ENCODE measurements around the gene BTF3.
"Not testable (repeated sequence)": the region's sequence is repeated elsewhere in the genome, so short reads cannot be mapped to it uniquely, and the experiment has no call there.

Gene BTF3

DNA sequence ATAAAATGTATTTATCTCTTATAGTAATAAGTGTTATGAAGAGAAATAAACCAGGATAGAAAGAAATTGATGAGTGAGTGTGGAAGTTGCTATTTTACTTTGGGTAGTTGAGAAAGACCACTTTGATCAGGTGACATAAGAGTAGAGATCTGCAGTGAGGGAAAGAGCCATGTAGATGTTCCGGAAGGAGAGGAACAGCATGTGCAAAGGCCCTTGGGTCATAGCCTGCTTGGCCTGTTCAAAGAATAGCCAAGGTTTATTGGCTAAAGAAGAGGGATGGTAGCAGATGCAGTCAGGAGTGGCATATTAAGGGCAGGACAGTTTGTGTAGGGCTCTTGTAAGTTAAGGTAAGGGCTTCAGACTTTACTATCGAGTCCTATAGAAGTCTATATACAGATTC lies 3.2 kb downstream of the BTF3 start:
- H3K4me3 ChIP-seq (replicated peaks; ENCODE audit: low read depth, low read length), result peak overlapping the region; percentile 95
- TF ChIP-seq, protein P1, sequence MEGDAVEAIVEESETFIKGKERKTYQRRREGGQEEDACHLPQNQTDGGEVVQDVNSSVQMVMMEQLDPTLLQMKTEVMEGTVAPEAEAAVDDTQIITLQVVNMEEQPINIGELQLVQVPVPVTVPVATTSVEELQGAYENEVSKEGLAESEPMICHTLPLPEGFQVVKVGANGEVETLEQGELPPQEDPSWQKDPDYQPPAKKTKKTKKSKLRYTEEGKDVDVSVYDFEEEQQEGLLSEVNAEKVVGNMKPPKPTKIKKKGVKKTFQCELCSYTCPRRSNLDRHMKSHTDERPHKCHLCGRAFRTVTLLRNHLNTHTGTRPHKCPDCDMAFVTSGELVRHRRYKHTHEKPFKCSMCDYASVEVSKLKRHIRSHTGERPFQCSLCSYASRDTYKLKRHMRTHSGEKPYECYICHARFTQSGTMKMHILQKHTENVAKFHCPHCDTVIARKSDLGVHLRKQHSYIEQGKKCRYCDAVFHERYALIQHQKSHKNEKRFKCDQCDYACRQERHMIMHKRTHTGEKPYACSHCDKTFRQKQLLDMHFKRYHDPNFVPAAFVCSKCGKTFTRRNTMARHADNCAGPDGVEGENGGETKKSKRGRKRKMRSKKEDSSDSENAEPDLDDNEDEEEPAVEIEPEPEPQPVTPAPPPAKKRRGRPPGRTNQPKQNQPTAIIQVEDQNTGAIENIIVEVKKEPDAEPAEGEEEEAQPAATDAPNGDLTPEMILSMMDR (IDR thresholded peaks at IDR 0.05; ENCODE audit: low read depth, low read length, missing control alignments), result no peak
- no peak for DNase-seq (ENCODE audit: extremely low read depth, low read depth)

DNA sequence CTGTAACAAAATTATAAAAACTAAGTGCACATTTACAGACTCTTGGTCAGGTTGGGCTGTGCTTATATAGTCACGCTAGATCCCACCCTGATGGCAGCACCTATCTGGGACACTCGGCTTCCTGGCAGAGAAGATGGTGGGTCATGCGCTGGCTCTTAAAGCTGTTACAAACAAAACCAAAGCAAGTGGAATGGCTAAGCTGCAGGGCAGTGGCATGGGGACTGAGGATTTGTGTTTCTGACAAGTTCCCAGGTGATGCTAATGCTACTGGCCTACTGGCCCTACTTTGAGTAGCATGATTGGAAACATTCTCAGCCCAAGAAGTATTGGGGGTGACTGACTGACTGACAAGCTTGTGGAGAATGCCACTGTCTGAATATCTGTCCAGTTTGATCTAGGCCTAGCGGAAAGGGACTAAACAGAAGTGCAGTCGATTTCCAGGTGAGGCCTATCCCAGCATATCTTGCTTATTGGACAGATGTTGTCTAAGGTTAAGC lies 8.3 kb downstream of the BTF3 start:
- no peak overlapping the region for H3K4me3 ChIP-seq (replicated peaks; ENCODE audit: low read depth, low read length)
- TF ChIP-seq, protein P1 (IDR thresholded peaks at IDR 0.05; ENCODE audit: low read depth, low read length, missing control alignments), result no peak
- no peak for DNase-seq (ENCODE audit: extremely low read depth, low read depth)

DNA sequence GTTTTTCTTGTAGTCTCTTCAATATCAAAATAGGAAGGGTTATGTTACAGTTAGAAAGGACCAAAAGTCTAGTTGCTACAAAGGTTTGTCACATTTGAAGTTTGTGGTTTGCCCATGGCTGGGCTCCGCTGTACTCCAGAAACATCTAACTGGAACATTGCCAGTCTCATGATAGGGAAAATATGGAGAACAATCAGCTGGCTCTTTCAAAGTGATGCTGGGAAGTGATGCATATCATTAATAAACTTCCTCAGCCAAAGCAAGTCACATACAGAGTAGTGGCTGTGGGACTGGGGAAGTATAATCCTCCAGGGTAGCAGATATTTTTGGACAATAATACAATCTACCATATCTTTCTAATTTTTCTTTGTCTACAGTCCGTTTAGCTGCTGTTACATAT lies 8.8 kb downstream of the BTF3 start:
- TF ChIP-seq, protein P1 (IDR thresholded peaks at IDR 0.05; ENCODE audit: low read depth, low read length, missing control alignments), result no peak
- H3K4me3 ChIP-seq (replicated peaks; ENCODE audit: low read depth, low read length), result no peak overlapping the region
- no peak for DNase-seq (ENCODE audit: extremely low read depth, low read depth)

DNA sequence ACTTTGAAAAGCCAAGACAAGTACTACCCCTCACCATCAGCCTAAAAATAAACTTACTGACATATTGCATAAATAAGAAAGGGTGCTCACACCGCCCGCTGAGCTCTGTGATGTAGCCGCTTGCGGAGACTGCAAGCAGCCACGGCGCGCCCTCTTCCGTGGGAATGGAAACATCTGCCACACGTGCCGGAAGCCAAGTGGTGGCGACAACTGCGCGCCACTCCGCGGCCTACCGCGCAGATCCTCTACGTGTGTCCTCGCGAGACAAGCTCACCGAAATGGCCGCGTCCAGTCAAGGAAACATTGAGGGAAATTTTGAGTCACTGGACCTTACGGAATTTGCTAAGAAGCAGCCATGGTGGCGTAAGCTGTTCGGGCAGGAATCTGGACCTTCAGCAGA lies 10.3 kb downstream of the BTF3 start:
- not testable (repeated sequence) for DNase-seq (ENCODE audit: extremely low read depth, low read depth); H3K4me3 ChIP-seq (replicated peaks; ENCODE audit: low read depth, low read length)

DNA sequence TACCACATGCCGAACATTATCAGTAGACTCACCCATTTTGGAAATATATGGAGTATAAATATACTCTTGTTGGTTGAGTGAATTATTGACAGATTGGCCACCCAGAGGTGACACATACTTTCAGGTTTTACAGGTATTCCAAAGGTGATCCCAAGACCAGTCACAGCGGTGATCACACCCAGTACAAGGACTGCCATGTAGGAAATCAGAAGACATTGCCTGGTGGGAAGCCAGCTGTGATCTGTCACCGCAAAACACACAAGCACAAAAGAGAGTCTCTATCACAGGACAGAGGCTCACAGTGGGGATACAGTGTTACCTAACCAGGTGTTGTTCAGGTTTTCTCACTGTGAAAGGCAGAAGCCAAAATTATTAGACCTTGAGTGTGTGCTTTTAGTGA lies 15.8 kb downstream of the BTF3 start:
- no peak for DNase-seq (ENCODE audit: extremely low read depth, low read depth)
- no peak overlapping the region for H3K4me3 ChIP-seq (replicated peaks; ENCODE audit: low read depth, low read length)
- TF ChIP-seq, protein P1 (IDR thresholded peaks at IDR 0.05; ENCODE audit: low read depth, low read length, missing control alignments), result no peak

DNA sequence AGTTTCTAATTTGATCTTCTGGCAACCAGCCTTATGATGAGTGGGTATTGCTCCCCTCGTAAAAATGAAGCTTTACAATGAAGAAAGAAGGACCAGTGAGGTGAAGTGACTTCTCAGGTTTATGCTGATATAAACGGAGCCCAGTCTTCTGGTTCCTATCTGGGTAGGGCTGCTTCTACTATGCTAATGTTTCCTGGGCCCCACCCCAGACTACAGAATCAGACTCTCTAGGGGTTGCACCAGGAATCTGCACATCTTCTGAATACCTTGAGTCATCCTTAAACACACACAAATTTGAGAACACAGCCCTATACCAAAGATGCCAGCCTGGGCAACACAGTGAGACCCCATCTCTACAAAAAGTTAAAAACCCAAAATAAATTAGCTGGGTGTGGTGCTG lies 16.2 kb downstream of the BTF3 start:
- TF ChIP-seq, protein P1 (IDR thresholded peaks at IDR 0.05; ENCODE audit: low read depth, low read length, missing control alignments), result no peak
- H3K4me3 ChIP-seq (replicated peaks; ENCODE audit: low read depth, low read length), result no peak overlapping the region
- DNase-seq (ENCODE audit: extremely low read depth, low read depth), result no peak

DNA sequence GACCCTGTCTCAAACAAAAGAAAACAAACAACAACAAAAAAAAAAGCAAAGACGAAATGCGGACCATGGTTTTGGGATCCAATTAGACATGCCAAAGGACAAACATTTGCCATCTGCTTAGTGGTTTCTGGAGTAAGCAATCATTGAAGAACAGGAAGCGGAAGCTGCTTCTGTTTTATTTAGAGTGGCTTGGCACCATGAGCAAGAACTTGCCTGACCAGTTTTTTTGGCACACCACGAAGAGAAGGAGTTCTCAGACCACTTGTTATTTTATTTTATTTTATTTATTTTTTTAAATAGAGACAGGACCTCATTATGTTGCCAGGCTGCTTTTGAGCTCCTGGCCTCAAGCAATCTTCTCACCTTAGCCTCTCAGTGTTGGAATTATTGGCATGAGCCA lies 17.0 kb downstream of the BTF3 start:
- TF ChIP-seq, protein P1 (IDR thresholded peaks at IDR 0.05; ENCODE audit: low read depth, low read length, missing control alignments), result no peak

More for the DNA sequence above, 17.0 kb downstream of the BTF3 start:
- no peak overlapping the region for H3K4me3 ChIP-seq (replicated peaks; ENCODE audit: low read depth, low read length)
- no peak for DNase-seq (ENCODE audit: extremely low read depth, low read depth)

Measured in HFF-Myc (cell line).